Measurements from ENCODE around the gene ERC2. TPM values are rescaled to one million over a fixed set of nuclear protein-coding genes. Genes with fewer than 3 reads are reported as not detected.

Gene ERC2
- total and polyA plus RNA-seq, 9 donors: 1.2 to 9.4 (median 5.4) TPM

GRCh38 chr3:55487381-55488241 lies 980.7 kb downstream of the ERC2 start:
- Histone ChIP-seq H3K4me3 (peak overlapping the region; percentile 67), H3K27me3 (no peaks in the 10 kb centered on the region), H3K9me3 (no peaks in the 10 kb centered on the region), H3K4me1 (ENCODE audit: insufficient read depth) (peaks cover 7% of the 10 kb centered on the region), H3K27ac (peak overlapping the region; percentile 85 to 88), H3K36me3 (no peaks in the 10 kb centered on the region)
- TF ChIP-seq EP300 (IDR thresholded peaks at IDR 0.05) (no peak), CTCF (IDR thresholded peaks at IDR 0.05) (no peak), POLR2A (IDR thresholded peaks at IDR 0.05) (no peak)
- WGBS, 3 donors: 0% methylated on average over 54 to 71 of the region's 71 CpGs
- intact Hi-C loops (cut with DNase I): loop anchor here in 3 of 4 donors (5.0 to 10.0 kb wide), 6 partner anchors 237 to 767 kb away; no protein-coding TSS in a partner anchor
- DNase-seq: peak; percentile 36 to 63 (median 58)

GRCh38 chr3:55486857-55487380 lies 981.3 kb downstream of the ERC2 start, which contains the start of gene WNT5A:
Gene WNT5A, minus strand, starts transcription at chr3:55487306. Its CDS starts 321 bp downstream, at chr3:55486985.
- Histone ChIP-seq H3K27me3 (no peaks in the 10 kb centered on the region), H3K9me3 (no peaks in the 10 kb centered on the region), H3K36me3 (no peaks in the 10 kb centered on the region), H3K4me1 (ENCODE audit: insufficient read depth) (peaks cover 8% of the 10 kb centered on the region), H3K27ac (peak within 1 kb of the TSS; percentile 85 to 88), H3K4me3 (peak within 1 kb of the TSS; percentile 67)
- intact Hi-C loops (cut with DNase I): loop anchor here in 3 of 4 donors (5.0 to 10.0 kb wide), 6 partner anchors 238 to 768 kb away; no protein-coding TSS in a partner anchor
- WGBS, 3 donors: 0 to 1% (median 0%) methylated on average over 52 of the region's 52 CpGs
- DNase-seq: peak; percentile 45 to 74 (median 67)
- TF ChIP-seq EP300 (IDR thresholded peaks at IDR 0.05) (no peak), POLR2A (IDR thresholded peaks at IDR 0.05) (no peak), CTCF (IDR thresholded peaks at IDR 0.05) (no peak)

- TF ChIP-seq CTCF (IDR thresholded peaks at IDR 0.05) (no peak), POLR2A (IDR thresholded peaks at IDR 0.05) (peak; percentile 24), EP300 (IDR thresholded peaks at IDR 0.05) (no peak)
- Histone ChIP-seq H3K27me3 (no peaks in the 10 kb centered on the region), H3K4me3 (peak overlapping the region; percentile 67), H3K36me3 (no peaks in the 10 kb centered on the region), H3K4me1 (ENCODE audit: insufficient read depth) (peaks cover 8% of the 10 kb centered on the region), H3K27ac (peak overlapping the region; percentile 60 to 85), H3K9me3 (no peaks in the 10 kb centered on the region)
- peak; percentile 79 to 88 (median 85) for DNase-seq
- intact Hi-C loops (cut with DNase I): loop anchor here in 3 of 4 donors (5.0 to 10.0 kb wide), 6 partner anchors 239 to 769 kb away; no protein-coding TSS in a partner anchor
- WGBS, 3 donors: 1% methylated on average over 49 of the region's 49 CpGs
These were observed 982.0 kb downstream of the ERC2 start for GRCh38 chr3:55486101-55486856.

Data from ovary (tissue), 9 donors.